GM12878 (cell line): ENCODE results near the gene MGLL.

Experiments
- CTCF ChIP-seq, 3 experiments: IDR thresholded peaks in 2 of 3; conservative IDR thresholded peaks in 1 of 3; 2 replicates each; pipeline ENCODE4 v1.5.1; 2011; ENCODE audit warnings: low read depth in 3 of 3, low read length in 3 of 3, mild to moderate bottlenecking in 3 of 3, control low read depth in 2 of 3, moderate library complexity in 2 of 3, inconsistent platforms in 1 of 3, mixed read lengths in 1 of 3; ENCODE audit not compliant: control insufficient read depth in 2 of 3, insufficient read depth in 1 of 3; ENCODE audit errors: extremely low read depth in 1 of 3
- EP300 ChIP-seq, 2 experiments: fragments of 150-350 bp in 1 of 2; IDR thresholded peaks; 2 replicates each; pipeline ENCODE4 v1.6.1; 2011 to 2012; ENCODE audit warnings: low read depth in 2 of 2, low read length in 2 of 2, borderline replicate concordance in 1 of 2, improper control_type of control experiment in 1 of 2, inconsistent platforms in 1 of 2; ENCODE audit not compliant: control insufficient read depth in 1 of 2
- JUND ChIP-seq: IDR thresholded peaks from 2 replicates; pipeline ENCODE4 v1.6.1; 2012; ENCODE audit warnings: low read depth, mild to moderate bottlenecking, low read length, improper control_type of control experiment, moderate library complexity
- PBX3 ChIP-seq: IDR thresholded peaks from 2 replicates; pipeline ENCODE4 v1.6.1; 2011; ENCODE audit warnings: mild to moderate bottlenecking, low read depth, low read length, moderate library complexity; ENCODE audit not compliant: insufficient replicate concordance
- TF ChIP-seq, protein P1 (sequence below): IDR thresholded peaks from 2 replicates; pipeline ENCODE4 v1.6.1; 2012; ENCODE audit warnings: low read length, inconsistent platforms
- TF ChIP-seq, protein P2 (sequence below): IDR thresholded peaks from 2 replicates; pipeline ENCODE4 v1.6.1; 2011; ENCODE audit warnings: borderline replicate concordance, low read depth, mild to moderate bottlenecking, moderate library complexity, mixed read lengths, low read length; ENCODE audit not compliant: insufficient read depth; ENCODE audit errors: extremely low read length

GRCh38 chr3:127831723-127832172, 9.4 kb upstream of the MGLL start:
- TF ChIP-seq, protein P1, sequence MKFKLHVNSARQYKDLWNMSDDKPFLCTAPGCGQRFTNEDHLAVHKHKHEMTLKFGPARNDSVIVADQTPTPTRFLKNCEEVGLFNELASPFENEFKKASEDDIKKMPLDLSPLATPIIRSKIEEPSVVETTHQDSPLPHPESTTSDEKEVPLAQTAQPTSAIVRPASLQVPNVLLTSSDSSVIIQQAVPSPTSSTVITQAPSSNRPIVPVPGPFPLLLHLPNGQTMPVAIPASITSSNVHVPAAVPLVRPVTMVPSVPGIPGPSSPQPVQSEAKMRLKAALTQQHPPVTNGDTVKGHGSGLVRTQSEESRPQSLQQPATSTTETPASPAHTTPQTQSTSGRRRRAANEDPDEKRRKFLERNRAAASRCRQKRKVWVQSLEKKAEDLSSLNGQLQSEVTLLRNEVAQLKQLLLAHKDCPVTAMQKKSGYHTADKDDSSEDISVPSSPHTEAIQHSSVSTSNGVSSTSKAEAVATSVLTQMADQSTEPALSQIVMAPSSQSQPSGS: no peak
- TF ChIP-seq, protein P2, sequence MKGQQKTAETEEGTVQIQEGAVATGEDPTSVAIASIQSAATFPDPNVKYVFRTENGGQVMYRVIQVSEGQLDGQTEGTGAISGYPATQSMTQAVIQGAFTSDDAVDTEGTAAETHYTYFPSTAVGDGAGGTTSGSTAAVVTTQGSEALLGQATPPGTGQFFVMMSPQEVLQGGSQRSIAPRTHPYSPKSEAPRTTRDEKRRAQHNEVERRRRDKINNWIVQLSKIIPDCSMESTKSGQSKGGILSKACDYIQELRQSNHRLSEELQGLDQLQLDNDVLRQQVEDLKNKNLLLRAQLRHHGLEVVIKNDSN: no peak
- TF ChIP-seq EP300 (IDR thresholded peaks at IDR 0.05; ENCODE audit: borderline replicate concordance in 1 of 2, control insufficient read depth in 1 of 2, low read depth in 2 of 2, low read length in 2 of 2) (no peak), CTCF (IDR thresholded peaks at IDR 0.05 in 2 of 3, conservative IDR thresholded peaks at IDR 0.05 in 1 of 3; ENCODE audit: control insufficient read depth in 2 of 3, extremely low read depth in 1 of 3, insufficient read depth in 1 of 3, low read depth in 3 of 3, low read length in 3 of 3) (peak; percentile 37 to 64 (median 58)), JUND (no peak), PBX3 (no peak)
